Measurements from ENCODE around the gene CLN6. TPM values are rescaled to one million over a fixed set of nuclear protein-coding genes. Genes with fewer than 3 reads are reported as not detected.
A peak's percentile ranks its signal among the peaks of the same experiment; 100 is the strongest.

The CLN6 gene
- 36.4 and 43.4 TPM in 2 replicates for total RNA-seq (2014; rRNA removed; shearing (Covaris generic))

DNA sequence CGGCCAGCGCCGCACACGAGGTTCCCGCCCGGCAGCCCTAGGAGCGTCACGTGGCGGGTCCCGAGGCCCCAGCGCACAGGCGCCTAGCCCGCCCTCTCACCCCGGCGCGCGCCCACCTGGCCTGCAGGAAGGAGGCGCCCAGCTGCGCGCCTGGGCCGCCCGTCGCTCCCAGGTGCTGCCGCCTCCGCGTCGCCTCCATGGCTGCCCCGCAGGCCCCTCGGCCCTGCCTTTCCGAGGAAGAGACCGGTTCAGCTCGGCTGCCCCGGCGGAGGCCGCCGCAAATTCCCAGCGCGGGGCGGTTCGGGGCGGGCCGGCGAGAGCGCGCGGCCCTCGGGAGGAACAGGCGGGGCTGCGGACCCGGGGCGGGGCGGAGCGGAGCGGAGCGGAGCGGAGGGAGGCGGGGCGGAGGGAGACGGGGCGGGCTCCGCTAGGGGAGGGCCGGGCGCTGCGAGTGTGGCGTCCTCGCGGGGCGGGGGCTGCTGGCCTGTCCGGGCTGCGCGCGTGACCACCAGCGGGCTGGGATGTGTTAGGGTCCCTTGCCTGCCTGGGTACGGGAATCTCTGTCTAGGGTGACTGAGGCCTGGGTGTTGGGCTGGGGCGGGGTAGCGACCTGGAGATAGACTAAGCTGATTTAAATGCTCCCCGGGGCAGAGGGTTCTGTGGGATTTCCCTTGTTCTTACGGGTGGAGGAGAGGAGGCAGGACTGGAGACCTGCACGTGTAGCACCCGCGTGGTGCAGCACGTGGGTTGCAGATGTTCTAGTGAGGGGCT lies at the start of gene CLN6:
Gene CLN6 (minus strand): TSS at position 343 of the 771 bp plus-strand sequence. CDS start 144 bp downstream, at position 199.
- in situ Hi-C loops (cut with HindIII; ENCODE audit: low sequenced_read_pairs) = no loop called here
- peak; percentile 86 for DNase-seq (ENCODE audit: low spot score)

GRCh38 chr15:68278595-68279405 lies 49.3 kb upstream of the CLN6 start:
- no peak for DNase-seq (ENCODE audit: low spot score)

GRCh38 chr15:68278345-68278594 lies 48.7 kb upstream of the CLN6 start:
- in situ Hi-C loops (cut with HindIII; ENCODE audit: low sequenced_read_pairs) = no loop called here
- no peak for DNase-seq (ENCODE audit: low spot score)

More at GRCh38 chr15:68278595-68279405, 49.3 kb upstream of the CLN6 start:
- in situ Hi-C loops (cut with HindIII; ENCODE audit: low sequenced_read_pairs) = no loop called here

- in situ Hi-C loops (cut with HindIII; ENCODE audit: low sequenced_read_pairs) = no loop called here
- DNase-seq (ENCODE audit: low spot score) = peak; percentile 94
Measured at GRCh38 chr15:68277603-68278344, 48.2 kb upstream of the CLN6 start, which contains the start of gene FEM1B. Gene FEM1B (plus strand): TSS chr15:68277745. CDS start chr15:68278418, 673 bp downstream.

- DNase-seq (ENCODE audit: low spot score) = peak; percentile 78
- in situ Hi-C loops (cut with HindIII; ENCODE audit: low sequenced_read_pairs) = no loop called here
Measured at GRCh38 chr15:68277131-68277602, 47.6 kb upstream of the CLN6 start.

DNA sequence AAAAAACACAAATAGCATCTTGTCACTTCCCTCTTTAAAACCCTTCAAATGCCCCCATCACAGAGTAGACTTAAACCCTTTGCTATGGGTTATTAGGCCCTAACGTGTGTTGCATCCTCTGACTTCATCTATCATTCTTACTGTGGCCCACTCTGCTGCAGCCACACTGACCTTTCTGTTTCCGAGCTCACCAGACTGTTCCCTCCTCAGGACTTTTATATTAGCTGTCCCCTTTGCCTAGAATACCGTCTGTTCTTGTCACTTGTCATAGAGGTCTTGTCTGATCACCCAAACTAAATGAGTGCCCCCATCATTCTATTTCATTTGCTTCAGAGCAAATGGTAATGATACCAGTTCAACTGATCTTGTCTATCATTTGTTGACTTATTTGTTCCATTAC lies 47.1 kb upstream of the CLN6 start:
- no peak for DNase-seq (ENCODE audit: low spot score)
- in situ Hi-C loops (cut with HindIII; ENCODE audit: low sequenced_read_pairs) = no loop called here

GRCh38 chr15:68275165-68275746 lies 45.7 kb upstream of the CLN6 start:
- in situ Hi-C loops (cut with HindIII; ENCODE audit: low sequenced_read_pairs) = no loop called here
- DNase-seq (ENCODE audit: low spot score) = no peak

DNA sequence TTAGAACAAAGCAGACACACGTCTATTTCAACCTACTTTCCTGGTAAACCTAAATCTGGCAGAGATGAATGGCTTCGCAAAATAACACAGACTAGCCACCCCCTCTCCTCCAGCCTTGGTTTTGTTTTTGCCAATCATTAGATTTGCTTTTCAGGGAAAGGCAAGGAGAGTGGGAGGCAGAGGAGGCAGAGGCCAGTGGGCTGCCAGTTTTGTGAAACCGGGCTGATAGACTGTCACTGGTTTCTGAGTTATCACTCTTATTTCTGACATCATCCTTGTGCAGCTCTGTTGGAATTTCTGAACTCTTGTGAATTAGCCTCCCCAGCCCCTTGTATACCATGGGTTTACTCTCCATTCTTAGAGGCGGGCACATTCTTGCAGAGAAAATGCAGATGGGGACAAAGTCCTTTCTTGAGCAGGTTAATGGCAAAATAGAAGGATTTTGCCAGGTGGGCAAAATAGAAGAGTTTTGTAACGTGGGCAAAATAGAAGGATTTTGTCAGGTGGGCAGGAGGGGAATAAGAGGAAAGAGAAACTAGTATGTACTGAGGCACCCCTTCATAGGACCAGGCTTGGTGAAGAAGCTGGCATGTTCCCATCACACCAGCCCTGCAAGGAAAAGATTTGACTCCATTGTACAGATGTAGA lies 44.8 kb upstream of the CLN6 start:
- DNase-seq (ENCODE audit: low spot score) = no peak
- in situ Hi-C loops (cut with HindIII; ENCODE audit: low sequenced_read_pairs) = no loop called here

DNA sequence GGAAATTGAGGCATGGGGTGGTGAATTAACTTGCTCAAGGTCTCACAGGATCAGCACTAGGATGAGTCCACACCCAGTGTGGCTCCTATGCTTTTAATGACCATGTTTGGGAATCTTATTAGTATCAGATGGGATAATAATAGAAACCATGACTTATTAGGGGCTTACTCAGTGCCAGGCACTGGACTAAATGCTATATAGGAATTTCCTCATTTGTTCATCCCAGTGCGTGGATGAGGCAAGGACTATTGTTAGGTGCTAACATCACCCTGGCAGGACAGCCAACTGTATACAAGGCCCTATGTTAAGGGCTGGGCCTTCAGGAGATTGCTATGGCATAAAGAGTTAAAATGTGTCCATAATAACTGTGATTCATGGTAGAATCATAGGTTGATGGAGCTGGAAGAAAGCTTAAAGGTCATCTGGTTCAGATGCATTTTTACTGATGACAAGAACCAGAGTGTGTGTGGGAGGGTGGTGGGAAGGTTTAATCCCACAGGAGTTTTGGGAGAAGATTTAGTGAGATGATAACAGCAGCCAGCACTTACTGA lies 43.3 kb upstream of the CLN6 start:
- DNase-seq (ENCODE audit: low spot score) = no peak

DNA sequence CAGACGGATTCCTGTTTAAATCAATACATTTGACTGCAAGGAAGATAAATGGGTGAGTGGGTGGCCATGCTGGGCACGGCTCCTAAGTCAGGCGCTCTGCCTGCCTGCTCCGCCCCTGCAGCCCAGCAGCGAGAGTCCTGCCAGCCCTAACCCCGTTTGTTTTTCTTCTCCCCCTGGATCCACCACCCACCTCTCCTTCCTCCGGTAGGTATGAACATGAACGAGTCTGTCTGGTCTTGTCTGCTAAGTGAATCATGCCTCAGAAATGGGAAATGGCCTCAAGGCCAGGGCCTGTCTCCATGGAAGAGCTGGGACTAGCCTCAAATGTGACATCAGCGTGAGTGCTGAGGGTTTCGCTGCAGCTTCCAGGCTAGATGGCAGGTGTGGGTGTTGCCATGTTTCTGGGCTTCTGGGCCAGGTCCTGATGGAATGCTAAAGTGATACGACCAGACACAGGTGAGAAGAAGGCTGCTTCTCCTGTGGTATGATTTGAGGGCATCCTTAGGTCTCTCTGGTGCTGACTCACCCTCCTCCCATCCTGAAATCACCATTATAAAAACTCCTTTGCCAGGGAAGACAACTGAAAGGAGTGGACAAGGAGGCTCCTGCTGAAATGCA lies 42.4 kb upstream of the CLN6 start:
- in situ Hi-C loops (cut with HindIII; ENCODE audit: low sequenced_read_pairs) = no loop called here
- DNase-seq (ENCODE audit: low spot score) = no peak

More for the DNA sequence above, 43.3 kb upstream of the CLN6 start:
- in situ Hi-C loops (cut with HindIII; ENCODE audit: low sequenced_read_pairs) = no loop called here

- in situ Hi-C loops (cut with HindIII; ENCODE audit: low sequenced_read_pairs) = no loop called here
Measured at GRCh38 chr15:68268405-68268804, 38.9 kb upstream of the CLN6 start.

DNA sequence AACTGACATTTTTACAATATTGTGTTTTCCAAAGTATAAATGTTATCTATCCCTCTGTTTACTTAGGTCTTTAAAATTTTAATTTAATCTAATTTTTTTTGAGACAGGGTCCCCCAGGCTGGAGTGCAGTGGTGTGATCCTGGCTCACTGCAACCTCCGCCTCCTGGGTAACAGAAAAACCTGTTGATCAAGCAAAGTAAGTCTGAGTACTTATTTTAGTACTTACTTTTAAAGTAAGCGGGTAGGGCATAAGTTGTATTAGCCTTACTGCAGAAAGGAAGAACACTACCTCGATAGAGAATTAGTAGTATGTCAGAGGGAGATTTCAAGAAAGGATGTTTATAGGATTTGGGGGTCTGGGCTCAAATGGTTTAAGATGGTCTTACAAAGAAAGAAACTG lies 36.1 kb upstream of the CLN6 start:
- no peak for DNase-seq (ENCODE audit: low spot score)
- in situ Hi-C loops (cut with HindIII; ENCODE audit: low sequenced_read_pairs) = no loop called here

More at GRCh38 chr15:68268405-68268804, 38.9 kb upstream of the CLN6 start:
- DNase-seq (ENCODE audit: low spot score) = no peak

GRCh38 chr15:68265081-68265480 lies 35.6 kb upstream of the CLN6 start:
- DNase-seq (ENCODE audit: low spot score) = no peak
- in situ Hi-C loops (cut with HindIII; ENCODE audit: low sequenced_read_pairs) = no loop called here

DNA sequence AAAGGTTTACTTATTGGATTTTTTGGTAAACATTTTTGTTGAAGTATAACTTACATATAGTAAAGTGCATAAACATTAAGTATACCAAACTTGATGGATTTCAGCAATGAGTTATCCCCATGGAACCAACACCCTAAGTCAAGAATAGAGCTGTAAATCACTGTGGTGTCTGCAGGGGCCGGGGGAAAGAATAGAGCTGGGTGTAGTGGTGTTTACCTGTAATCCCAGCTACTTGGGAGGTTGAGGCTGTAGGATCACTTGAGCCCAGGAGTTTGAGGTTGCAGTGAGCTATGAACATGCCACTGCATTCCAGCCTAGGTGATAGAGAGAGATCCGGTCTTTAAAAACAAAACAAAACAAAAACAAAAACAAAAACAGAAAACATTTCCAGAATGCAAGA lies 34.8 kb upstream of the CLN6 start:
- in situ Hi-C loops (cut with HindIII; ENCODE audit: low sequenced_read_pairs) = no loop called here
- DNase-seq (ENCODE audit: low spot score) = no peak

- in situ Hi-C loops (cut with HindIII; ENCODE audit: low sequenced_read_pairs) = no loop called here
- DNase-seq (ENCODE audit: low spot score) = no peak
Measured at GRCh38 chr15:68262514-68263356, 33.2 kb upstream of the CLN6 start.

- in situ Hi-C loops (cut with HindIII; ENCODE audit: low sequenced_read_pairs) = no loop called here
- no peak for DNase-seq (ENCODE audit: low spot score)
Measured at GRCh38 chr15:68261980-68262379, 32.5 kb upstream of the CLN6 start.

GRCh38 chr15:68261241-68261640 lies 31.7 kb upstream of the CLN6 start:
- in situ Hi-C loops (cut with HindIII; ENCODE audit: low sequenced_read_pairs) = no loop called here

More at GRCh38 chr15:68261241-68261640, 31.7 kb upstream of the CLN6 start:
- DNase-seq (ENCODE audit: low spot score) = no peak

Data from G401 (cell line).